GM18907 (cell line): Measurements from ENCODE around the gene MLH1.

Source experiments
- ATAC-seq: cut with Tn5 transposase; IDR thresholded peaks from one replicate; pipeline ENCODE4 v1.9.1; 2021; ENCODE audit warnings: mild to moderate bottlenecking, moderate library complexity; ENCODE audit not compliant: unreplicated experiment

MLH1 gene

GRCh38 chr3:36973139-36973538 is 20.2 kb upstream of the MLH1 start:
- ATAC-seq: no peak

- no peak for ATAC-seq
Measured at GRCh38 chr3:36981006-36981405, 12.3 kb upstream of the MLH1 start.

GRCh38 chr3:36988356-36988755 is 5.0 kb upstream of the MLH1 start:
- ATAC-seq: no peak

GRCh38 chr3:36989005-36989404 is 4.3 kb upstream of the MLH1 start:
- no peak for ATAC-seq

- no peak for ATAC-seq
Measured at GRCh38 chr3:36989568-36989967, 3.8 kb upstream of the MLH1 start.

- ATAC-seq: no peak
Measured at GRCh38 chr3:36991147-36991546, 2.2 kb upstream of the MLH1 start.

GRCh38 chr3:36991923-36992805 is 1.2 kb upstream of the MLH1 start:
- no peak for ATAC-seq

- peak; percentile 91 for ATAC-seq
Measured at GRCh38 chr3:36992806-36993325, 452 bp upstream of the MLH1 start, which contains the start of gene EPM2AIP1. Gene EPM2AIP1, minus strand, starts transcription at chr3:36993131. Its CDS starts 54 bp downstream, at chr3:36993077.

GRCh38 chr3:37014620-37015019 is 21.3 kb downstream of the MLH1 start:
- ATAC-seq: no peak

- ATAC-seq: no peak
Measured at GRCh38 chr3:37015642-37016041, 22.3 kb downstream of the MLH1 start.

GRCh38 chr3:37016903-37017302 is 23.6 kb downstream of the MLH1 start:
- no peak for ATAC-seq

GRCh38 chr3:37017683-37018082 is 24.4 kb downstream of the MLH1 start:
- ATAC-seq: no peak

GRCh38 chr3:37024092-37024491 is 30.8 kb downstream of the MLH1 start:
- no peak for ATAC-seq

- peak; percentile 73 for ATAC-seq
Measured at GRCh38 chr3:37024820-37025405, 31.6 kb downstream of the MLH1 start.

- ATAC-seq: no peak
Measured at GRCh38 chr3:37025561-37026335, 32.4 kb downstream of the MLH1 start.

GRCh38 chr3:37026851-37027250 is 33.5 kb downstream of the MLH1 start:
- ATAC-seq: no peak

GRCh38 chr3:37028329-37028728 is 35.0 kb downstream of the MLH1 start:
- ATAC-seq: no peak

GRCh38 chr3:37029111-37029510 is 35.8 kb downstream of the MLH1 start:
- ATAC-seq: no peak

- ATAC-seq: no peak
Measured at GRCh38 chr3:37029516-37030163, 36.3 kb downstream of the MLH1 start.

GRCh38 chr3:37030588-37030987 is 37.3 kb downstream of the MLH1 start:
- no peak for ATAC-seq
